ENCODE data around the gene RUNX1.

RUNX1 gene

GRCh38 chr21:34897828-34898227 lies 151.3 kb downstream of the RUNX1 start:
- DNase-seq (ENCODE audit: low spot score) = no peak

- no peak for DNase-seq (ENCODE audit: low spot score)
Observed at GRCh38 chr21:34894401-34894800, 154.7 kb downstream of the RUNX1 start.

- no peak for DNase-seq (ENCODE audit: low spot score)
Observed at GRCh38 chr21:34892209-34892608, 156.9 kb downstream of the RUNX1 start.

GRCh38 chr21:34891613-34891943 lies 157.5 kb downstream of the RUNX1 start:
- DNase-seq (ENCODE audit: low spot score) = no peak

- DNase-seq (ENCODE audit: low spot score) = no peak
Observed at GRCh38 chr21:34890724-34891612, 158.1 kb downstream of the RUNX1 start.

GRCh38 chr21:34890470-34890723 lies 158.7 kb downstream of the RUNX1 start:
- no peak for DNase-seq (ENCODE audit: low spot score)

- DNase-seq (ENCODE audit: low spot score) = peak; percentile 89
Observed at GRCh38 chr21:34889676-34890469, 159.2 kb downstream of the RUNX1 start.

GRCh38 chr21:34889320-34889675 lies 159.8 kb downstream of the RUNX1 start:
- DNase-seq (ENCODE audit: low spot score) = peak; percentile 67

GRCh38 chr21:34888569-34889319 lies 160.4 kb downstream of the RUNX1 start:
- DNase-seq (ENCODE audit: low spot score) = peak; percentile 94

- DNase-seq (ENCODE audit: low spot score) = peak; percentile 93
Observed at GRCh38 chr21:34887725-34888568, 161.2 kb downstream of the RUNX1 start.

- peak; percentile 33 for DNase-seq (ENCODE audit: low spot score)
Observed at GRCh38 chr21:34887105-34887442, 162.0 kb downstream of the RUNX1 start.

GRCh38 chr21:34886240-34887104 lies 162.6 kb downstream of the RUNX1 start:
- DNase-seq (ENCODE audit: low spot score) = no peak

- DNase-seq (ENCODE audit: low spot score) = no peak
Observed at GRCh38 chr21:34885626-34886239, 163.4 kb downstream of the RUNX1 start.

- no peak for DNase-seq (ENCODE audit: low spot score)
Observed at GRCh38 chr21:34885125-34885524, 164.0 kb downstream of the RUNX1 start.

- DNase-seq (ENCODE audit: low spot score) = no peak
Observed at GRCh38 chr21:34884346-34884929, 164.7 kb downstream of the RUNX1 start.

- no peak for DNase-seq (ENCODE audit: low spot score)
Observed at GRCh38 chr21:34883491-34884271, 165.4 kb downstream of the RUNX1 start.

GRCh38 chr21:34882719-34883131 lies 166.4 kb downstream of the RUNX1 start:
- DNase-seq (ENCODE audit: low spot score) = no peak

- peak; percentile 71 for DNase-seq (ENCODE audit: low spot score)
Observed at GRCh38 chr21:34881839-34882371, 167.2 kb downstream of the RUNX1 start.

GRCh38 chr21:34881421-34881820 lies 167.7 kb downstream of the RUNX1 start:
- DNase-seq (ENCODE audit: low spot score) = peak; percentile 59

Measured in AG08396 (cell line).